ENCODE measurements around the gene THEMIS2. TPM values are rescaled to one million over a fixed set of nuclear protein-coding genes. Genes with fewer than 3 reads are reported as not detected.

THEMIS2 gene
- total and polyA plus RNA-seq, 7 donors = 1.5 to 6.1 (median 3.8) TPM

- H3K27ac ChIP-seq = no peak overlapping the region
- ATAC-seq (no peak), DNase-seq (no peak)
- no peaks in the 10 kb centered on the region for H3K9me3 ChIP-seq
- H3K4me3 ChIP-seq = no peak overlapping the region
- TF ChIP-seq, protein P1, sequence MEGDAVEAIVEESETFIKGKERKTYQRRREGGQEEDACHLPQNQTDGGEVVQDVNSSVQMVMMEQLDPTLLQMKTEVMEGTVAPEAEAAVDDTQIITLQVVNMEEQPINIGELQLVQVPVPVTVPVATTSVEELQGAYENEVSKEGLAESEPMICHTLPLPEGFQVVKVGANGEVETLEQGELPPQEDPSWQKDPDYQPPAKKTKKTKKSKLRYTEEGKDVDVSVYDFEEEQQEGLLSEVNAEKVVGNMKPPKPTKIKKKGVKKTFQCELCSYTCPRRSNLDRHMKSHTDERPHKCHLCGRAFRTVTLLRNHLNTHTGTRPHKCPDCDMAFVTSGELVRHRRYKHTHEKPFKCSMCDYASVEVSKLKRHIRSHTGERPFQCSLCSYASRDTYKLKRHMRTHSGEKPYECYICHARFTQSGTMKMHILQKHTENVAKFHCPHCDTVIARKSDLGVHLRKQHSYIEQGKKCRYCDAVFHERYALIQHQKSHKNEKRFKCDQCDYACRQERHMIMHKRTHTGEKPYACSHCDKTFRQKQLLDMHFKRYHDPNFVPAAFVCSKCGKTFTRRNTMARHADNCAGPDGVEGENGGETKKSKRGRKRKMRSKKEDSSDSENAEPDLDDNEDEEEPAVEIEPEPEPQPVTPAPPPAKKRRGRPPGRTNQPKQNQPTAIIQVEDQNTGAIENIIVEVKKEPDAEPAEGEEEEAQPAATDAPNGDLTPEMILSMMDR (IDR thresholded peaks at IDR 0.05) = no peak
- intact Hi-C loops (cut with DNase I) = no loop called here
- no peaks in the 10 kb centered on the region for H3K4me1 ChIP-seq
- no peaks in the 10 kb centered on the region for H3K27me3 ChIP-seq (ENCODE audit: insufficient read depth in 3 of 3, low read length in 2 of 3)
- H3K36me3 ChIP-seq (ENCODE audit: insufficient read depth in 1 of 2, low read depth in 1 of 2) = no peaks in the 10 kb centered on the region
- WGBS, 3 donors = 94 to 96% (median 95%) methylated on average over 10 of the region's 10 CpGs
Observed at GRCh38 chr1:27861436-27861835, 10.9 kb upstream of the THEMIS2 start.

GRCh38 chr1:27862004-27862403, 10.3 kb upstream of the THEMIS2 start:
- 87 to 91% (median 88%) methylated on average over 3 of the region's 3 CpGs for WGBS, 3 donors
- H3K27me3 ChIP-seq (ENCODE audit: insufficient read depth in 3 of 3, low read length in 2 of 3) = no peaks in the 10 kb centered on the region
- no peaks in the 10 kb centered on the region for H3K9me3 ChIP-seq
- no peaks in the 10 kb centered on the region for H3K36me3 ChIP-seq (ENCODE audit: insufficient read depth in 1 of 2, low read depth in 1 of 2)
- TF ChIP-seq, protein P1 (IDR thresholded peaks at IDR 0.05) = no peak
- no peak overlapping the region for H3K27ac ChIP-seq
- H3K4me1 ChIP-seq = no peaks in the 10 kb centered on the region
- no peak for DNase-seq
- no peak for ATAC-seq
- H3K4me3 ChIP-seq = no peak overlapping the region
- intact Hi-C loops (cut with DNase I) = no loop called here

- Histone ChIP-seq H3K9me3 (no peaks in the 10 kb centered on the region), H3K4me3 (no peak overlapping the region), H3K27me3 (ENCODE audit: insufficient read depth in 3 of 3, low read length in 2 of 3) (no peaks in the 10 kb centered on the region), H3K4me1 (no peaks in the 10 kb centered on the region), H3K27ac (peak overlapping the region; percentile 46), H3K36me3 (ENCODE audit: insufficient read depth in 1 of 2, low read depth in 1 of 2) (no peaks in the 10 kb centered on the region)
- ATAC-seq (peak; percentile 92 to 98 (median 96)), DNase-seq (peak; percentile 66 to 80)
- TF ChIP-seq, protein P1 (IDR thresholded peaks at IDR 0.05) = no peak
- 80 to 83% (median 83%) methylated on average over 9 of the region's 9 CpGs for WGBS, 3 donors
- intact Hi-C loops (cut with DNase I) = no loop called here
Observed at GRCh38 chr1:27862671-27863537, 9.4 kb upstream of the THEMIS2 start.

DNA sequence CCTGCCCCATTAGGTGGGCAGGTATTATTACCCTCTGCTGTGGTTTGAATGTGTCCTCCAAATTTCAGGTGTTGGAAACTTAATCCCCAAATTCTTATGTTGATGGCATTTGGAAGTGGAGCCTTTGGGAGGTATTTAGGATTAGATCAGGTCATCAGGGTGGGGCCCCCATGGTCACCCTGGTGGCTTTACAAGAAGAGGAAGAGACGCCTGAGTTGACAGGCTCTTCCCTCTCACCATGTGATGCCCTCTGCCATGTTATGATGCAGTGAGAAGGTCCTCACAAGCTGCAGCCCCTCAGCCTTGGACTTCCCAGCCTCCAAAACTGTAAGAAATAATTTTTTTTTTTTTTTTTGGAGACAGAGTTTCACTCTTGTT, 8.8 kb upstream of the THEMIS2 start:
- WGBS, 3 donors = 82 to 100% (median 90%) methylated on average over 1 of the region's 1 CpG
- TF ChIP-seq, protein P1 (IDR thresholded peaks at IDR 0.05) = no peak
- H3K36me3 ChIP-seq (ENCODE audit: insufficient read depth in 1 of 2, low read depth in 1 of 2) = no peaks in the 10 kb centered on the region
- peak overlapping the region; percentile 46 for H3K27ac ChIP-seq
- DNase-seq = no peak
- peak in 3 of 4 donors; percentile 23 to 36 (median 28) for ATAC-seq
- H3K4me1 ChIP-seq = no peaks in the 10 kb centered on the region
- no peak overlapping the region for H3K4me3 ChIP-seq
- H3K27me3 ChIP-seq (ENCODE audit: insufficient read depth in 3 of 3, low read length in 2 of 3) = no peaks in the 10 kb centered on the region
- no peaks in the 10 kb centered on the region for H3K9me3 ChIP-seq
- intact Hi-C loops (cut with DNase I) = no loop called here

All from psoas muscle (tissue), 8 donors.